ENCODE data around the gene TMEM127.

DNA sequence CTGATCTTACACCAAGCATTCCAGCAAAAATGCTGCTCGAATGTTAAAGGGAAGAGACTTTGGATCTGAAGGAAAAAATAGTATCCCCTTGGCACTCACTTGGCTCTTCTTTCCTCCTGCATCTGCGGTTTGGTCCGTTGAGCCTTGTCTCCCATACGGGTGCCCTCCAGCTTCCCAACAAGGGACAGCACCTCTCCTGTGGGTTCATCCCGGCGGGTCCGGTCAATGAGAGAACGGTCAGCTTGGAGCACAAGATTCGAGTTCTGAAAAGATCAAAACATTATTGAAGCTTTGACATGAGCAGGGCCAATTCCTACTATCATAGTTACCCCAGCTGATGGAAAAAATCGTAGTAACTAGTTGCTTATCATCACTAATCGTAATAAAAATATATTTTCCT is 38.8 kb upstream of the TMEM127 start:
- no peak for TF ChIP-seq POLR2A (IDR thresholded peaks at IDR 0.05)
- TF ChIP-seq, protein P1, sequence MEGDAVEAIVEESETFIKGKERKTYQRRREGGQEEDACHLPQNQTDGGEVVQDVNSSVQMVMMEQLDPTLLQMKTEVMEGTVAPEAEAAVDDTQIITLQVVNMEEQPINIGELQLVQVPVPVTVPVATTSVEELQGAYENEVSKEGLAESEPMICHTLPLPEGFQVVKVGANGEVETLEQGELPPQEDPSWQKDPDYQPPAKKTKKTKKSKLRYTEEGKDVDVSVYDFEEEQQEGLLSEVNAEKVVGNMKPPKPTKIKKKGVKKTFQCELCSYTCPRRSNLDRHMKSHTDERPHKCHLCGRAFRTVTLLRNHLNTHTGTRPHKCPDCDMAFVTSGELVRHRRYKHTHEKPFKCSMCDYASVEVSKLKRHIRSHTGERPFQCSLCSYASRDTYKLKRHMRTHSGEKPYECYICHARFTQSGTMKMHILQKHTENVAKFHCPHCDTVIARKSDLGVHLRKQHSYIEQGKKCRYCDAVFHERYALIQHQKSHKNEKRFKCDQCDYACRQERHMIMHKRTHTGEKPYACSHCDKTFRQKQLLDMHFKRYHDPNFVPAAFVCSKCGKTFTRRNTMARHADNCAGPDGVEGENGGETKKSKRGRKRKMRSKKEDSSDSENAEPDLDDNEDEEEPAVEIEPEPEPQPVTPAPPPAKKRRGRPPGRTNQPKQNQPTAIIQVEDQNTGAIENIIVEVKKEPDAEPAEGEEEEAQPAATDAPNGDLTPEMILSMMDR (IDR thresholded peaks at IDR 0.05), result no peak

Data from ovary (tissue), 3 donors.